Lower lobe of right lung (tissue), 2 donors: ENCODE measurements around the gene IL22. TPM values are rescaled to one million over a fixed set of nuclear protein-coding genes. Genes with fewer than 3 reads are reported as not detected.

Source experiments
- ATAC-seq, 2 donors: fragments of 200-7000 bp; cut with Tn5 transposase; one replicate each; pipeline ENCODE4 v1.9.1; 2020 to 2022; ENCODE audit warnings: mild to moderate bottlenecking in 2 of 2, moderate library complexity in 2 of 2
- DNase-seq: peaks from one replicate; pipeline ENCODE4 v3.0.0-alpha.2; 2020
- H3K27ac ChIP-seq: fragments of 200-600 bp; one replicate; pipeline ENCODE4 v1.8.0; 2022
- H3K27me3 ChIP-seq: fragments of 200-600 bp; one replicate; pipeline ENCODE4 v1.8.0; 2022; ENCODE audit warnings: low read depth
- H3K36me3 ChIP-seq: fragments of 200-600 bp; one replicate; pipeline ENCODE4 v1.8.0; 2022; ENCODE audit warnings: mild to moderate bottlenecking
- H3K4me1 ChIP-seq: fragments of 200-600 bp; one replicate; pipeline ENCODE4 v1.8.0; 2022
- H3K4me3 ChIP-seq: fragments of 200-600 bp; one replicate; pipeline ENCODE4 v1.8.0; 2022; ENCODE audit warnings: mild to moderate bottlenecking
- H3K9me3 ChIP-seq: fragments of 200-600 bp; one replicate; pipeline ENCODE4 v1.8.0; 2022
- CTCF ChIP-seq: fragments of 200-600 bp; IDR thresholded peaks from one replicate; pipeline ENCODE4 v1.8.0; 2022; ENCODE audit warnings: antibody characterized with exemption, mild to moderate bottlenecking
- intact Hi-C: fragments of 100-400 bp; cut with DNase I; formaldehyde crosslinking; loops from one replicate; pipeline ENCODE4 v1.11.0; 2022
- total RNA-seq: library from RNA; stranded (reverse); fragmentation: NEBNext Ultra II Directional; extraction: Animal tissue kit (Norgen Biotek cat#: 25700); gene quantifications from one replicate; pipeline ENCODE4 v1.2.1, GENCODE V29; 2021
- donor health status: DM: no; HTN: yes; CAD: no; lungs with severe emphysema.

Gene IL22
- total RNA-seq, 1 donor from 2014 or later = not detected

GRCh38 chr12:68231691-68232090 lies 21.7 kb downstream of the IL22 start:
- ATAC-seq (no peak), DNase-seq (no peak)
- intact Hi-C loops = no loop called here
- Histone ChIP-seq H3K27ac (no peak overlapping the region), H3K9me3 (no peaks in the 10 kb centered on the region), H3K36me3 (no peaks in the 10 kb centered on the region), H3K27me3 (no peaks in the 10 kb centered on the region), H3K4me3 (no peak overlapping the region), H3K4me1 (peaks cover 9% of the 10 kb centered on the region)
- no peak for TF ChIP-seq CTCF

DNA sequence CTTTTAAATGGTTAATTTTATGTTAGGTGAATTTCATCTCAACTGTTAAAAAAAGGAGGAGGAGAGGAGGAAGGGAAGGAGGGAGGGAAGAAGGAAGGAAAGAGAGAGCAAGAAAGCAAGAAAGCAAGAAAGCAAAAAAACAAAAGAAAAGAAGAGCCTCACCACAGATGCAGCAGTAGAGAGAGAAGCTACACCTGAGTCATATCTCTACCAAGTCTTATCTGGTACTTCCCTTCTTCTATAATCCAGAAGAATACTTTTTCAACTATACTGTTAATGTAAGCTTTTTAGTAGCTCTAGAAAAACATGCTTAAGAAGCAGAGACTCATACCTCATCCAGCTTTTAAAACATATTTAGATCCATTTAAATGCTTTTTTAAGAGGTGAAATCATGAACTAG lies 22.2 kb downstream of the IL22 start:
- no peak for ATAC-seq
- no peak for DNase-seq
- Histone ChIP-seq H3K27ac (no peak overlapping the region), H3K27me3 (no peaks in the 10 kb centered on the region), H3K4me1 (peaks cover 4% of the 10 kb centered on the region), H3K4me3 (no peak overlapping the region), H3K9me3 (no peaks in the 10 kb centered on the region), H3K36me3 (no peaks in the 10 kb centered on the region)
- intact Hi-C loops = no loop called here
- no peak for TF ChIP-seq CTCF

DNA sequence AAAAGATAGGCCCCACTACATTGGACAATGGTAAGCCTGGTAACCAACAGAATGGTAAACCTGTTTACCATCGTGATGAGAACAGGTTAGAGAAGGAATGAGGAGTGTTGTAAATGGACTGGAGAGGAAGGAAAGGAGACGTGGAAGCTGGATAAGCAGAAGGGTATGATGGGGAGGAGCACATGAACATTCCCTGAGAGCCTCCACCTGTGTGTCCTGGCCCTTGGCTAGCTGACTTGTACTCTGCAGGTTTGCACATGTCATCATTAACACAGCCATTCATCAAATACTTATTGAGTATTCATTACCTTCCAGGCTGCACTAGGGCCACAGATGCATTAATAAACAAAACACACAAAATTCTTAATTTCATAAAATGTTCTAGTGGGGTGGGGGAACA lies 23.4 kb downstream of the IL22 start:
- no peak overlapping the region for H3K27ac ChIP-seq
- no peaks in the 10 kb centered on the region for H3K4me1 ChIP-seq
- no peak overlapping the region for H3K4me3 ChIP-seq
- no peaks in the 10 kb centered on the region for H3K36me3 ChIP-seq
- TF ChIP-seq CTCF = no peak
- H3K9me3 ChIP-seq = no peaks in the 10 kb centered on the region
- ATAC-seq (no peak), DNase-seq (no peak)
- intact Hi-C loops = loop anchor here (10.0 kb wide), 1 partner anchor 85 kb away; no protein-coding TSS in a partner anchor
- no peaks in the 10 kb centered on the region for H3K27me3 ChIP-seq

- TF ChIP-seq CTCF = no peak
- no peak for ATAC-seq
- intact Hi-C loops = loop anchor here (10.0 kb wide), 1 partner anchor 87 kb away; no protein-coding TSS in a partner anchor
- DNase-seq = no peak
- no peaks in the 10 kb centered on the region for H3K9me3 ChIP-seq
- H3K4me1 ChIP-seq = no peaks in the 10 kb centered on the region
- no peak overlapping the region for H3K27ac ChIP-seq
- H3K4me3 ChIP-seq = no peak overlapping the region
- no peaks in the 10 kb centered on the region for H3K36me3 ChIP-seq
- no peaks in the 10 kb centered on the region for H3K27me3 ChIP-seq
Measured at GRCh38 chr12:68227356-68227755, 26.0 kb downstream of the IL22 start.

DNA sequence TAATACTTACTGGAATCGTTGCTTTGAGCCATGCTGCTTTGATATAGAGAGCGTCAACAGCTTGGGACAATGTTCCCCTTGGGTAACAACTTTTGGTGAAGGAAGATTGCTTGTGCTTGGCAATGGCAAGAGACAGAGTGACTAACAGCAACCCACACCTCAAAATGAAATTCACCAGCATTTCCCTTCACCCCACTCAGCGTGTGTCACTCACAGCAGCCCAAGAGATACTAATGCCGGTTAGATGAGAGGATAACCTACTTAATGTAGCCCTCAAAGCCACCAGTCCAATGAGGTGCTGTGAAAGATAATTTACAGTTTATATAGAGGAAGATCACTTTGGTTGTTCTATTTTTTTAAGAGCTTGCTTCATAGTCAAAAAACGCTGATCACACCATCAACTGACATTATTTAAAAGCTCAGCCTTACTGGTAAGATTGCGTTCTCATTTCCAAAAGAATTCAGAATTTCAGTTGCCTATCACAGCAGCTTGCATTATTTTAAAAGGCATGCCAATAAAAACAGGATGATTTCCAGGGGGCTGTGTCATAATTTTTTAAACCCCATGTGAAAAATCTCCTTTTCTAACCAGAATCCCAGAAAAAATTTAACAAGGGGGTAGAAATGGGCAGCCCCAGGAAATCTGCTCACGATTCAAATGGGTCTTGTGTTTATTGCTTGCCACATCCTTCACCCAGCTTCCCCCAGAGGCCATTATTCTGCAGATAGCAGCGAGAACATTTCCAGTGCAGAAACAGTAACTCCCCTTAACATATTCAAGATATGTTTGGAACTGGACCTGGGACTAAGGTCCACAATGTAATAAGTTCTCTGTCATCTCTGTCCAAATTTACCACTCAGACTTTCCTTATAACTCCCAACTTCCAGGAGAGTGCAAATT lies 27.6 kb downstream of the IL22 start, which contains the start of gene IL26:
TSS of gene IL26 (minus strand) at position 235 of the 901 bp plus-strand sequence. CDS start at position 181, 54 bp downstream.
- Histone ChIP-seq H3K4me3 (no peak within 1 kb of the TSS), H3K9me3 (no peaks in the 10 kb centered on the region), H3K4me1 (no peaks in the 10 kb centered on the region), H3K36me3 (no peaks in the 10 kb centered on the region), H3K27me3 (no peaks in the 10 kb centered on the region), H3K27ac (no peak within 1 kb of the TSS)
- ATAC-seq = no peak
- intact Hi-C loops = loop anchor here (10.0 kb wide), 1 partner anchor 89 kb away; no protein-coding TSS in a partner anchor
- no peak for TF ChIP-seq CTCF
- no peak for DNase-seq
